Measurements from ENCODE around the gene CAPN9.

Gene CAPN9

DNA sequence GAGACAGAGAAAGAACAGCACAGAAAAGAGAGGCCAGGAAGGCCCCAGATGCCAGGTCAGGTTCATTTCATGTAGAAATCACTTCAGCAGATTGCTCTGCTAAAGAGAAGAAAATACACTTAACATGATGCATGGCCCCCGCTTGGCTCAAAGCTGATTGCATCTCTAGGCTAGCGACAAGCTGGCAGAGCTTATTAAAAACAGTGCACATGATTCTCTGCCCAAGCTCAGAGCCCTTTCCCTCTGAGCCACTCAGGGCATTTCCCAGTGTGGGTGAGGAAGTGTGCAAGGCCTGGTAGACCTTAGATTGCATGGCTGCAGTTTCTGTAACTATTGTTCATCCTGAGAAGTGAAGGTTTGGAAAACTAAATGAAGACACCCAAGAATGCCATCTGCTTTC lies 3.3 kb upstream of the CAPN9 start:
- no peaks in the 10 kb centered on the region for H3K9me3 ChIP-seq (ENCODE audit: control insufficient read depth, low read length)
- no peaks in the 10 kb centered on the region for H3K27me3 ChIP-seq (ENCODE audit: control insufficient read depth, insufficient read depth, low read length)
- no peaks in the 10 kb centered on the region for H3K36me3 ChIP-seq (ENCODE audit: control insufficient read depth, insufficient read depth, low read length)
- no peak overlapping the region for H3K9ac ChIP-seq (ENCODE audit: low read length)
- H3K4me1 ChIP-seq (ENCODE audit: control insufficient read depth, insufficient read depth, low read length), result peaks cover 32% of the 10 kb centered on the region
- H3K4me3 ChIP-seq (ENCODE audit: low read length), result no peak overlapping the region

DNA sequence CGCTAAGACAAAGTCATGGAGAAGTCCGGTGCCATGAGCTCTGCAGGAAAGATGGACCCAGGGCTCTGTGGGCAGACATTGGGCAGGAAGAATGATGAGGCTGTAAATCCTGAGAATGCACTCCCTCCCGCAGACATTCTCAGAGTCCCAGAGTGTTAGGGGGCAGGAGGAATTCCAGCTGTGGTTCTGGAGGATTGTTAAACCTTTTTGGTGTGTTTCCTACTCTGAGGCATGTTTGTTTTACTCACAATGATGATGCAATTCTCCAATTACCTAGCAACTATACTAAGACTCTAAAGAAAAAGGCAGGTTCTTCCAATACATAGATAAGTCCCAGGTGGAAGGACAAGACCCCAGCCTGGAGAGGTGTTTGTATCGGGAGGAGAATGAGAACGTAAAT lies 2.8 kb upstream of the CAPN9 start:
- no peaks in the 10 kb centered on the region for H3K27me3 ChIP-seq (ENCODE audit: control insufficient read depth, insufficient read depth, low read length)
- no peaks in the 10 kb centered on the region for H3K9me3 ChIP-seq (ENCODE audit: control insufficient read depth, low read length)
- no peaks in the 10 kb centered on the region for H3K36me3 ChIP-seq (ENCODE audit: control insufficient read depth, insufficient read depth, low read length)
- peaks cover 37% of the 10 kb centered on the region for H3K4me1 ChIP-seq (ENCODE audit: control insufficient read depth, insufficient read depth, low read length)
- H3K4me3 ChIP-seq (ENCODE audit: low read length), result no peak overlapping the region
- H3K9ac ChIP-seq (ENCODE audit: low read length), result no peak overlapping the region

DNA sequence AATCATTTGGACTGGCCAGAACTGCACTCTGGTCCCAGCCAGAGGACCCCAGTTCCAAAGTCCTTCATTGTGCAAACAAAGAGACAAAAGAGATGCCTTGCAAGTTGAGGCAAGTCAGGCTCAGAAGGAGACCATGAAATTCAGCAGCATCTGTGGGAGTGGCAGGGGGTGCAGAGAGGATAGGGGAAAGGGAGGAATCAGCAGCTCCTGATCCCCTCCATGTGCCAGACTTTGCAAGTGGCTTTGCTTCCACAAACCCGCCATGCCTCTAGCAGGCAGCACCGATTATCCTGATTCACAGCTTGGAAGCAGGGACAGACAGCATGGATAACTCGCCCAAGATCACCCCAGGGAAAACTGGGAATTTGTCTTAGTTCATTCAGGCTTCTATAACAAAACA lies 2.1 kb upstream of the CAPN9 start:
- H3K9ac ChIP-seq (ENCODE audit: low read length), result no peak overlapping the region
- H3K27me3 ChIP-seq (ENCODE audit: control insufficient read depth, insufficient read depth, low read length), result no peaks in the 10 kb centered on the region
- no peak overlapping the region for H3K4me3 ChIP-seq (ENCODE audit: low read length)
- H3K9me3 ChIP-seq (ENCODE audit: control insufficient read depth, low read length), result no peaks in the 10 kb centered on the region
- H3K4me1 ChIP-seq (ENCODE audit: control insufficient read depth, insufficient read depth, low read length), result peaks cover 44% of the 10 kb centered on the region
- no peaks in the 10 kb centered on the region for H3K36me3 ChIP-seq (ENCODE audit: control insufficient read depth, insufficient read depth, low read length)

DNA sequence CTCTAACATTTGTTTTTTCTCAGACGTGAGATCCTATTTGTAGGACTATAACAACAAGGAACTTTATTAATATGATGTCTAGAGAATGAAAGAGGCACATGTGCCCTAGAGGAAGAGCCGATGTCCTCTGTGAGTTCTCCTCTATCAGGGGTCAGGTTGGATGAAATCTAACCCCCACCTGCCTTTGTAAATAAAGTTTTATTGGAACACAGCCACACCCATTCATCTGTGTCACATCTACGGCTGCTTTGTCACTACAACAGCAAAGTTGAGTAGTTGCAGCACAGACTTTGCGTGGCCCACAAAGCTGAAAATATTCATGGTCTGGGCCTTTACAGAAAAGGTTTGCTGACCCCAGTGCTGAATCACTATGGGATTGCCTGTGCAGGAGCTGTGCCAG lies 571 bp upstream of the CAPN9 start:
- H3K9ac ChIP-seq (ENCODE audit: low read length), result no peak overlapping the region
- H3K27me3 ChIP-seq (ENCODE audit: control insufficient read depth, insufficient read depth, low read length), result no peaks in the 10 kb centered on the region
- H3K4me1 ChIP-seq (ENCODE audit: control insufficient read depth, insufficient read depth, low read length), result peaks cover 57% of the 10 kb centered on the region
- no peak overlapping the region for H3K4me3 ChIP-seq (ENCODE audit: low read length)
- no peaks in the 10 kb centered on the region for H3K36me3 ChIP-seq (ENCODE audit: control insufficient read depth, insufficient read depth, low read length)
- no peaks in the 10 kb centered on the region for H3K9me3 ChIP-seq (ENCODE audit: control insufficient read depth, low read length)

DNA sequence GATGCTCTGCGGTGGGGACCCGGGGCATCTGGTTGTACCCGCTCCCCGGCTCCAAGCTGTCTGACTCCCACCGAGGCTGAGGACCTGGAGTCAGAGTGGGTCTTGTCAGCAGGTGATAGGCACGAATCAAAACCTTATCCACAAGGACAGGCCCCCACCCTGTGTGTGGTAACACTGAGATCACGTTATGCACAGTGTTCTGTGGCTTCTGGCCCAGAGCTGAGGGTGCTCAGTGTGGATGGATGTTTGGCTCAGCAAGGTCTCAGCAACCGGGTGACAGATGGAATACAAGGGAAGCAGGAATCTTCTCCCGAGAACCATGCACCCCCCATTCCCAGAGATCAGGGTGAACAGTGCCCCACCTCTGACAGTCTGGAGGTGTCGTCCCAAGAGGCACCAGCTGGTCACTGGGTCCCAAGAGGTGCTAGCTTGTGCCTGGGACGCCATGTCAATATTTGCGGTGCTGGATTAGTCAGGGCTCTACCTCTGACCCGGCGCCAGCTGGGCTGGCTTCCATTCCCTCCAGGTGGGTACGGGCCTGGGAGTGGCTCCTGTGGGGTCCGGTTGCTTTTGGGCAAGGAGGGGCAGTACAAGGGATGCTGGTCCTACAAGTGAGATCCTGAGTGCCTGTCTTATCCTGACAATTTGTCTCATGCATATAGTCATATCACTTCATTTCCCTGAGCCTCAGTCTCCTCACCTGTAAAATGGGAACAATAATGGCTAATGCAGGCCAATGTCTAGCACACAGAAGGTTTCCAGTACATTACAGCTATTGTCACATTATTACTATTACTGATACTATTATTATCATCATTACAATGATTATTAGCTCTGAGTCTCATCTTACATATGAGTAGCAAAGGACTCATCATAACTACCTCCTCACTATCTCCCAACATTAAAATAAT lies 957 bp downstream of the CAPN9 start:
- Histone ChIP-seq H3K27me3 (ENCODE audit: control insufficient read depth, insufficient read depth, low read length) (no peaks in the 10 kb centered on the region), H3K36me3 (ENCODE audit: control insufficient read depth, insufficient read depth, low read length) (no peaks in the 10 kb centered on the region), H3K9ac (ENCODE audit: low read length) (peak overlapping the region; percentile 83), H3K9me3 (ENCODE audit: control insufficient read depth, low read length) (no peaks in the 10 kb centered on the region), H3K4me1 (ENCODE audit: control insufficient read depth, insufficient read depth, low read length) (peaks cover 65% of the 10 kb centered on the region), H3K4me3 (ENCODE audit: low read length) (peak overlapping the region; percentile 56)

DNA sequence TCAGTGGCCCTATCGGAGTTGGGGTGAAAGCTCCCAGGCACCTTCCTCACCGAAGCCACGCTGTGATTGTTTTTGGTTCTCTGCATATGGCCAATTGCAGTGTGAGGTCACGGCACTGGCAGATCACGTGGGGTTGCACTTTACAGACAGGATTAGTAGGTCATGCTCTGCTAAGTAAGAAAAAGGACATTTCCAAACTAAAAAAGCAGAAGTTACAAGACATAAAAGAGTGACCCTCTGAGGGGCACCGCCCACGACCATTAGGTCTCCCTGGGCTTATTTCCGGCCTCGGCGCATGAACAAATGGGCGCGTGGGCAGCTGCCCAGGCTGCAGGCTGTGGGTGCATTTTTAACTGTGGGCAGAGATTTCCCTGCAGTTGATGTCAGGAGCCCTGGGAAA lies 2.0 kb downstream of the CAPN9 start:
- Histone ChIP-seq H3K27me3 (ENCODE audit: control insufficient read depth, insufficient read depth, low read length) (no peaks in the 10 kb centered on the region), H3K36me3 (ENCODE audit: control insufficient read depth, insufficient read depth, low read length) (no peaks in the 10 kb centered on the region), H3K4me1 (ENCODE audit: control insufficient read depth, insufficient read depth, low read length) (peaks cover 73% of the 10 kb centered on the region), H3K4me3 (ENCODE audit: low read length) (peak overlapping the region; percentile 56), H3K9me3 (ENCODE audit: control insufficient read depth, low read length) (no peaks in the 10 kb centered on the region), H3K9ac (ENCODE audit: low read length) (peak overlapping the region; percentile 54)

DNA sequence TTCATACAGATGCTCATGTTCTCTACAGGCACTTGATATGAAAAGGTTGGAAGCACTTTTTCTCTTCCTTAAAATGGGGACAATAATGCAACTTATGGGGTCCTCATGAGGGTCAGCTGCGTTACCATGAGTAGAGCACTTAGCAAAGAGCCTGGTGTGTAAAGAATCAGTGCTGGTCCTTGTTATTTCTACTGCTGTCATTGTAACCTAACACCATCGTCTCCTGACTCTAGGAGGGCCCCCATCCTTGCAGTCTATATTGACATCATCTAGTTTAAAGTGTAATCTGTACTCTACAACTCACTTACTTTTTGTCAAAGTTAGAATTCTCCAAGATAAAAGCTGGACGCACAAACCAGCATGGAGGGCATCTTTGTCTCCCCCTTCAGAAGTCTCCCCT lies 2.4 kb downstream of the CAPN9 start:
- Histone ChIP-seq H3K4me3 (ENCODE audit: low read length) (peak overlapping the region; percentile 56), H3K9me3 (ENCODE audit: control insufficient read depth, low read length) (no peaks in the 10 kb centered on the region), H3K9ac (ENCODE audit: low read length) (peak overlapping the region; percentile 54), H3K27me3 (ENCODE audit: control insufficient read depth, insufficient read depth, low read length) (no peaks in the 10 kb centered on the region), H3K36me3 (ENCODE audit: control insufficient read depth, insufficient read depth, low read length) (no peaks in the 10 kb centered on the region), H3K4me1 (ENCODE audit: control insufficient read depth, insufficient read depth, low read length) (peaks cover 76% of the 10 kb centered on the region)

DNA sequence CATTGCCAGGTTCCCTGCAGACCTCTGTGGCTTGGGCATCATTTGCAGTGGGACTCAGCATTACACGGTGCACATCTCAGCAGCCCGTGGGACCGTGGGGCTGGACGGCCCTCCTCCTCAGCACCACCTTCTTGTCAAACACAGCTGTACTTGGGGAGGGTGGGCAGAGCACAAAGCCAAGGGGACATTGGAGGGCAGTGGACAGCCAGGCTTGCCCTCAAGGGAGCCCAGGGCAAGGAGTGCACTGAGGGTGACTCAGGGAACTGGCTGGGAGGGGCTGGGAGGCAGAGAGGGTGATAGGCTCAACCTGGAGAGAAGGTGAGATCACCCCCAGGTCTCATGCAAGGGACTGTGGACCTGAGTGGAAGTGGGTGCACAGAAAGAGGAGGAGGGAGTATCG lies 3.4 kb downstream of the CAPN9 start:
- Histone ChIP-seq H3K36me3 (ENCODE audit: control insufficient read depth, insufficient read depth, low read length) (peaks cover 3% of the 10 kb centered on the region), H3K9ac (ENCODE audit: low read length) (peak overlapping the region; percentile 77), H3K4me3 (ENCODE audit: low read length) (peak overlapping the region; percentile 56), H3K4me1 (ENCODE audit: control insufficient read depth, insufficient read depth, low read length) (peaks cover 72% of the 10 kb centered on the region), H3K27me3 (ENCODE audit: control insufficient read depth, insufficient read depth, low read length) (no peaks in the 10 kb centered on the region), H3K9me3 (ENCODE audit: control insufficient read depth, low read length) (no peaks in the 10 kb centered on the region)

DNA sequence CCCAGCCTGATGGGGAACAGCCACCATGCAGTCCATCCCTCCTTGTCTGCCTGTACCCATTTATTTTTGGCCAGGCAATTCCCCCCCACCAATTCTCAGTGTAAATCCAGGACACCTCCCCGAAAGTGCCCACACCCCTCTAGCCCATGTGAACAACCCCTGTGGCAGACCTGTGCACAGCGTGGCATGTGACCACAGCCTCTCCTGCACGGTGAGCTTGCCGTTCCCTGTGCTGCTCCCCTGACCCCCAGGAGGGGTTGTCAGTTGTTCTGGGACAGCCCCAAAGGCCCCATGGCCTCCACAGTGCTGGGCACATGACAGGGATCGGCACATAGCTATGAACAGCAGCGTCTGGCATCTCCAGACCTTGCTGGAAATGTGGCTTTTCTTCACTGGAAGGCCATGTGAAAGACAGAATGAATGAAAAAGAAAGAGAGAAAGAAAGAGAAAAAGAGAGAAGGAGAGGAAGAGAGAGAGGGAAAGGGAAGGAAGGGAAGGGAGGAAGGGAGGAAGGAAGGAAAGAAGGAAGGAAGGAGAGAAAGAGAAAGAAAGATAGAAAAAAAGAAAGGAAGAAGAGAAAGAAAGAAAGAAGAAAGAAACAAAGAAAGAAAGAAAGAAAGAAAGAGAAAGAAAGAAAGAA lies 3.9 kb downstream of the CAPN9 start:
- peak overlapping the region; percentile 77 for H3K9ac ChIP-seq (ENCODE audit: low read length)
- peaks cover 3% of the 10 kb centered on the region for H3K36me3 ChIP-seq (ENCODE audit: control insufficient read depth, insufficient read depth, low read length)
- H3K4me3 ChIP-seq (ENCODE audit: low read length), result peak overlapping the region; percentile 31

DNA sequence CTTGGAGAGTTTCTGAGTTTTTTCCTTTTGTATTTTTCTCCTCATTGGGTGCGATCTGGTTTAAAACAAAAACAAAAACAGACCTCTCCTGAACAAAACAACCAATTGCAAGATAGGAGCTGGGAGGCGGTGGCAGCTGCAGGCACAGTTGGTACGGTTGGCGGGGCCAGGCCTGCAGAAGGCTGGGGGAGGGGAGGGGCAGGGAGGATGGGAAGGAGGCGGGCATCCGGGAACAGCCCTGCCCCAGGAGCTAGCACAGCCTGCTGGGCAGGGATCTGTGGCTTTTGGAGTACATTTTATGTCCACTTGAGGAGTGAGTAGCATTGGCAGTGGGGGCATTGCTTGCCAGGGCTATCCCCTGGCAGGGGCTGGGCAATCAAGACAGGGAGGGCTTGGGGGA lies 5.2 kb downstream of the CAPN9 start:
- peaks cover 58% of the 10 kb centered on the region for H3K4me1 ChIP-seq (ENCODE audit: control insufficient read depth, insufficient read depth, low read length)
- H3K4me3 ChIP-seq (ENCODE audit: low read length), result no peak overlapping the region
- H3K9ac ChIP-seq (ENCODE audit: low read length), result peak overlapping the region; percentile 56
- H3K27me3 ChIP-seq (ENCODE audit: control insufficient read depth, insufficient read depth, low read length), result no peaks in the 10 kb centered on the region
- no peaks in the 10 kb centered on the region for H3K9me3 ChIP-seq (ENCODE audit: control insufficient read depth, low read length)
- H3K36me3 ChIP-seq (ENCODE audit: control insufficient read depth, insufficient read depth, low read length), result peaks cover 3% of the 10 kb centered on the region

More for the DNA sequence above, 3.9 kb downstream of the CAPN9 start:
- Histone ChIP-seq H3K4me1 (ENCODE audit: control insufficient read depth, insufficient read depth, low read length) (peaks cover 68% of the 10 kb centered on the region), H3K27me3 (ENCODE audit: control insufficient read depth, insufficient read depth, low read length) (no peaks in the 10 kb centered on the region), H3K9me3 (ENCODE audit: control insufficient read depth, low read length) (no peaks in the 10 kb centered on the region)

DNA sequence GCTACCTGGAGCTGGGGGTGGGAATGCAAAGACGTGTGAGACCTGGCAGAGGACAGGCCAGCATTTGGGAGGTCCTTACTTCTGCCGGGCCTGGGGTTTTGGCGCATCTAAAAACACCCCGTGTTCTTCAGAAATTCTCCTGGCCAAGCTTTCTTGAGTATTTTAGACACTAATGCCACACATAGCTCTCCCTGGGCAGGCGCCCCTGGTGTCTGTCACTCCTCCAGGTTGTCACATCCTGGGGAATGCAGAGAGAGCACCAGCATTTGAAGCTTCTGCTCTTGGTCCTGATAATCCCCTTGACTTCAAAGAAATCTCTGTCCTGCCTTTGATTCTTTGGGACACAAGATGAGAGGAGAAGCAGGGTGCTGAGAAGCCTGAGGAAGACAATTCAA lies 6.0 kb downstream of the CAPN9 start:
- no peak overlapping the region for H3K4me3 ChIP-seq (ENCODE audit: low read length)
- H3K4me1 ChIP-seq (ENCODE audit: control insufficient read depth, insufficient read depth, low read length), result peaks cover 58% of the 10 kb centered on the region
- H3K9ac ChIP-seq (ENCODE audit: low read length), result peak overlapping the region; percentile 56
- no peaks in the 10 kb centered on the region for H3K9me3 ChIP-seq (ENCODE audit: control insufficient read depth, low read length)
- peaks cover 3% of the 10 kb centered on the region for H3K36me3 ChIP-seq (ENCODE audit: control insufficient read depth, insufficient read depth, low read length)
- no peaks in the 10 kb centered on the region for H3K27me3 ChIP-seq (ENCODE audit: control insufficient read depth, insufficient read depth, low read length)

DNA sequence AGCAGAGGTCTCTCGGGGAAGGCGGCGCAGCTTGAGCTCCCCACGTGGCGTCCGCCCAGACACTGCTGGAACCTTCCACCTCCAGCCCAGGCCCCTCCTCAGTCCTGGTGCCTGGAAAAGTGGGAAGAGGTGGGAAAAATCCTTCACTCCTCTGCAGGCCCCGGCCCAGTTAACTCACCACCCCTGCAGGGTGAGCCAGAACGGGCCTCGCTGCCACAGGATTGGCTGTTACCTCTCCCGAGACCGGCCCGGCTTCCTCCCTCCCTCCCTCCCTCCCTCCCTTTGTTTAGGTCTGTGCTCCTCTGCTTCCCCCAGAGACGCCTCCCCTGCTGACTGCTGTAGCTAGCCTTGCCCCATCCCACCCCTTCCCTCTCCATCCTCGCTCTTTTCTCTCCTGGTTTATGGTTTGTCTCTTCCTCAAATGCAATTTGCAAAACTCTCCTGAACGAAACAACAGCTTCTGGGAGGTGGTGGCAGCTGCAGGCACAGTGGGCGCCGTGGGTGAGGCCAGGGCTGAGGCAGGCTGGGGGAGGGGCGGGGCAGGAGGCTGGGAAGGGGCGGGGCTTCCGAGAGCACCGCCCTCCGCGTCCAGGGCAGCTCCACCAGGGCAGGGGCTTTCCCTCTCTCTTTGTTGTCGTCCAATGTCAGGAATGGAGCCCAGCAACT lies 6.5 kb downstream of the CAPN9 start:
- peaks cover 3% of the 10 kb centered on the region for H3K36me3 ChIP-seq (ENCODE audit: control insufficient read depth, insufficient read depth, low read length)
- H3K27me3 ChIP-seq (ENCODE audit: control insufficient read depth, insufficient read depth, low read length), result no peaks in the 10 kb centered on the region
- H3K9ac ChIP-seq (ENCODE audit: low read length), result peak overlapping the region; percentile 56
- H3K4me3 ChIP-seq (ENCODE audit: low read length), result no peak overlapping the region
- peaks cover 58% of the 10 kb centered on the region for H3K4me1 ChIP-seq (ENCODE audit: control insufficient read depth, insufficient read depth, low read length)
- H3K9me3 ChIP-seq (ENCODE audit: control insufficient read depth, low read length), result no peaks in the 10 kb centered on the region
